SU-DHL-6 (cell line): Measurements from ENCODE around the gene WASF1.
A peak's percentile ranks its signal among the peaks of the same experiment; 100 is the strongest.

Experiments used
- H2AFZ ChIP-seq: fragments of 200-600 bp; sonication (generic); 2 replicates; pipeline ENCODE4 v1.6.1; 2014; ENCODE audit warnings: low read depth, mild to moderate bottlenecking, moderate library complexity, mixed read lengths, antibody characterized with exemption, low read length; ENCODE audit not compliant: severe bottlenecking
- H3F3A ChIP-seq: fragments of 200-600 bp; shearing (Covaris generic); 2 replicates; pipeline ENCODE4 v1.6.0; 2016; ENCODE audit warnings: antibody characterized with exemption, mild to moderate bottlenecking; ENCODE audit not compliant: insufficient read depth
- H3K27ac ChIP-seq: fragments of 200-600 bp; sonication (generic); 2 replicates; pipeline ENCODE4 v1.5.1; 2016; ENCODE audit warnings: low read depth, mild to moderate bottlenecking, low read length, moderate library complexity, mixed read lengths
- H3K27me3 ChIP-seq: fragments of 200-600 bp; sonication (generic), shearing (Covaris generic); 2 replicates; pipeline ENCODE4 v1.6.0; 2014; ENCODE audit warnings: mild to moderate bottlenecking, low read length
- H3K36me3 ChIP-seq: fragments of 200-600 bp; sonication (generic); 2 replicates; pipeline ENCODE4 v1.6.1; 2014; ENCODE audit warnings: mild to moderate bottlenecking, low read length, mixed read lengths
- H3K4me2 ChIP-seq: fragments of 300-600, 200-600 bp; shearing (Covaris generic), sonication (generic); 2 replicates; pipeline ENCODE4 v1.6.0; 2014; ENCODE audit warnings: low read length, low read depth, mild to moderate bottlenecking; ENCODE audit not compliant: poor library complexity, severe bottlenecking
- H3K4me3 ChIP-seq: fragments of 200-600 bp; sonication (generic); 2 replicates; pipeline ENCODE4 v1.5.1; 2014; ENCODE audit warnings: antibody characterized with exemption, low read length, mild to moderate bottlenecking, mixed read lengths; ENCODE audit not compliant: insufficient read depth, poor library complexity, severe bottlenecking
- H3K79me2 ChIP-seq: fragments of 200-600 bp; sonication (generic); 2 replicates; pipeline ENCODE4 v1.6.1; 2014; ENCODE audit warnings: mild to moderate bottlenecking, low read length, moderate library complexity; ENCODE audit not compliant: insufficient read depth
- H3K9ac ChIP-seq: fragments of 200-600 bp; sonication (generic); 2 replicates; pipeline ENCODE4 v1.7.0; 2014; ENCODE audit warnings: mild to moderate bottlenecking, low read length
- H3K9me2 ChIP-seq: fragments of 200-600 bp; sonication (generic); replicated peaks from 2 replicates; pipeline ENCODE4 v1.6.1; 2014; ENCODE audit warnings: low read length; ENCODE audit not compliant: insufficient read depth
- H3K9me3 ChIP-seq: fragments of 200-600 bp; sonication (generic); 2 replicates; pipeline ENCODE4 v1.6.1; 2014; ENCODE audit warnings: low read length, mixed read lengths; ENCODE audit not compliant: insufficient read depth
- H4K20me1 ChIP-seq: fragments of 200-600 bp; sonication (generic); 2 replicates; pipeline ENCODE4 v1.6.1; 2014; ENCODE audit warnings: low read depth, mild to moderate bottlenecking, antibody characterized with exemption, low read length, moderate library complexity, mixed read lengths
- EZH2phosphoT487 ChIP-seq: fragments of 200-600 bp; sonication (generic), shearing (Covaris generic); conservative IDR thresholded peaks from 2 replicates; pipeline ENCODE4 v1.6.1; 2018; ENCODE audit warnings: mild to moderate bottlenecking, antibody characterized with exemption, low read length, moderate library complexity, mixed read lengths
- TF ChIP-seq, protein P1 (sequence below): fragments of 200-600 bp; sonication (generic); IDR thresholded peaks from one replicate; pipeline ENCODE4 v1.5.1; 2017; ENCODE audit warnings: antibody characterized with exemption, mild to moderate bottlenecking, low read length, moderate library complexity; ENCODE audit not compliant: insufficient read depth, poor library complexity, severe bottlenecking

WASF1 gene

DNA sequence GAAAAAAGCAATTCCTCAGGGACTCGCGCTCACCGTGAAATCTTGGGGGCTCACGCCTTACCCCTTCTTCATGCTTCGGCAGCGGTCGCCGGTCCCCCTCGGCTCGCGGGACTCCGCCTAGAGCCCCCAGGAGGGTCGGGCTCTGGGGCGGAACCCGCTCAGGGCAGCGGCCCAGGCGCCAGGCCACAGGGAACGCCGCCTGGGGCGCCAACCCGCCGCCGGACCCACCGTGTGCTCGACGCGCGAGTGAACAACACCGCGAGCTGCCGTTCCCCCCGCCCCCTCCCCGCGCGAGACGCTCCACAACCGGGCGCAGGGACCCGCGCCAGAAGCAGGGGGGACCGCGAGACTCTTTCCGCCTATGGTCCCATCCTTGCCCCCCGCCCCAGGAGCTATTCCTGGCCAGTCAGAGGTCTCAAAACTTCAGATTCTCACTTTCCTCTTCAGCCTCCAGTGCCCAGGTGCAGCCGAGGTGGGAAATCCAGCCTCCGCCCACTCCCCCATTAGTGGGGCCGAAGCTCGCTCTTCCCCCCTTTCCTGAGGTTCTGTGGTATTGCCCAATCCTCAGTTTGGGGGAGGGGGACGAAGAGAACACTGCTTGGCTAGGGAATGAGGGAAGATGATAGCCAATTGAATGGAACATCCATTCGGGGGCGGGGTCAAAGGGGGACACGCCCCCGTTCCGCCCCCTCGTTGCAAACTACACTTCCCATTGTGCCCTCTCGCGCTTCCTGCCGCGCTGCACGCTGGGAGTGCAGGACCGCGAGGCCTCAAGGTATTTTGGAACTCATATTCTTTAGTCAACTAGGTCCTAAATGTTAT, at the start of gene WASF1:
Gene WASF1 (minus strand): TSS at position 265 of the 822 bp plus-strand sequence. CDS start 52,069 bp downstream, outside the sequence.
- Histone ChIP-seq H3F3A (0 out of 2 replicates have a peak, but pooled peaks cover 4% of the 10 kb centered on the region), H3K27ac (peak within 1 kb of the TSS; percentile 65)

DNA sequence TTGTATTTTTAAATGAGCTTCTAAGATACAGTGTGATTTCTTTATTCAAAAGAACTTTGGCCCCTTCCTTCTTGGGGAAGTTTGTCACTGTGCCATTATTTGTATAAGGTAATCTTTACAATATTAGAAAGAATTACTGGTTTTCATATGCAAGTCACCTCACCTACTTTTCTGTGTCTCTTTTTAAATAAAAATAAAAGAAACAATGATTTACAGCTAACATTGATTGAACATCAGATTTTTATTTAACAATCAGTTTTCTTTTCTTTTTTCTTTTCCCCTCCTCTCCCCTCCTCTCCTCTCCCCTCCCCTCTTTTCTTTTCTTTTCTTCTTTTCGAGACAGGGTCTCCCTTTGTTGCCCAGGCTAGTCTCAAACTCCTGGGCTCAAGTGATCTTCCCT, 46.8 kb upstream of the WASF1 start:
- Histone ChIP-seq H3K27me3 (no peaks in the 10 kb centered on the region), H3K36me3 (peaks cover 35% of the 10 kb centered on the region; the same call in 1 of the 2 replicates), H3K9ac (no peak overlapping the region), H3K9me3 (no peaks in the 10 kb centered on the region), H3K27ac (no peak overlapping the region), H3K4me2 (no peak overlapping the region), H3K9me2 (no peaks in the 10 kb centered on the region), H3K79me2 (no peaks in the 10 kb centered on the region), H2AFZ (no peak overlapping the region), H4K20me1 (no peaks in the 10 kb centered on the region), H3F3A (no peaks in the 10 kb centered on the region), H3K4me3 (no peak overlapping the region)
- TF ChIP-seq EZH2phosphoT487 = no peak
- TF ChIP-seq, protein P1, sequence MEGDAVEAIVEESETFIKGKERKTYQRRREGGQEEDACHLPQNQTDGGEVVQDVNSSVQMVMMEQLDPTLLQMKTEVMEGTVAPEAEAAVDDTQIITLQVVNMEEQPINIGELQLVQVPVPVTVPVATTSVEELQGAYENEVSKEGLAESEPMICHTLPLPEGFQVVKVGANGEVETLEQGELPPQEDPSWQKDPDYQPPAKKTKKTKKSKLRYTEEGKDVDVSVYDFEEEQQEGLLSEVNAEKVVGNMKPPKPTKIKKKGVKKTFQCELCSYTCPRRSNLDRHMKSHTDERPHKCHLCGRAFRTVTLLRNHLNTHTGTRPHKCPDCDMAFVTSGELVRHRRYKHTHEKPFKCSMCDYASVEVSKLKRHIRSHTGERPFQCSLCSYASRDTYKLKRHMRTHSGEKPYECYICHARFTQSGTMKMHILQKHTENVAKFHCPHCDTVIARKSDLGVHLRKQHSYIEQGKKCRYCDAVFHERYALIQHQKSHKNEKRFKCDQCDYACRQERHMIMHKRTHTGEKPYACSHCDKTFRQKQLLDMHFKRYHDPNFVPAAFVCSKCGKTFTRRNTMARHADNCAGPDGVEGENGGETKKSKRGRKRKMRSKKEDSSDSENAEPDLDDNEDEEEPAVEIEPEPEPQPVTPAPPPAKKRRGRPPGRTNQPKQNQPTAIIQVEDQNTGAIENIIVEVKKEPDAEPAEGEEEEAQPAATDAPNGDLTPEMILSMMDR = no peak

More for the DNA sequence above, at the start of gene WASF1:
- H3K9me3 ChIP-seq = no peaks in the 10 kb centered on the region
- H2AFZ ChIP-seq = peak within 1 kb of the TSS; percentile 92
- H3K4me2 ChIP-seq = peak within 1 kb of the TSS; percentile 97
- H3K27me3 ChIP-seq = no peaks in the 10 kb centered on the region
- no peaks in the 10 kb centered on the region for H3K36me3 ChIP-seq
- peak within 1 kb of the TSS; percentile 77 for H3K9ac ChIP-seq
- TF ChIP-seq, protein P1 = no peak
- TF ChIP-seq EZH2phosphoT487 = no peak
- peaks cover 12% of the 10 kb centered on the region; the same call in 1 of the 2 replicates for H4K20me1 ChIP-seq
- peak within 1 kb of the TSS; percentile 89 for H3K4me3 ChIP-seq
- peaks cover 44% of the 10 kb centered on the region for H3K79me2 ChIP-seq
- H3K9me2 ChIP-seq = no peaks in the 10 kb centered on the region

- H3K9me2 ChIP-seq = no peaks in the 10 kb centered on the region
- H3K9ac ChIP-seq = no peak overlapping the region
- no peaks in the 10 kb centered on the region for H4K20me1 ChIP-seq
- TF ChIP-seq, protein P1 = no peak
- no peak for TF ChIP-seq EZH2phosphoT487
- no peaks in the 10 kb centered on the region for H3F3A ChIP-seq
- H3K4me3 ChIP-seq = no peak overlapping the region
- H3K27ac ChIP-seq = no peak overlapping the region
- H3K36me3 ChIP-seq = peaks cover 33% of the 10 kb centered on the region; the same call in 1 of the 2 replicates
- no peak overlapping the region for H2AFZ ChIP-seq
- no peak overlapping the region for H3K4me2 ChIP-seq
- H3K79me2 ChIP-seq = no peaks in the 10 kb centered on the region
- H3K9me3 ChIP-seq = no peaks in the 10 kb centered on the region
- no peaks in the 10 kb centered on the region for H3K27me3 ChIP-seq
These were observed 42.3 kb upstream of the WASF1 start for GRCh38 chr6:110221738-110222137.
